H1 (cell line): ENCODE measurements around the gene RAPGEF1. TPM values are rescaled to one million over a fixed set of nuclear protein-coding genes. Genes with fewer than 3 reads are reported as not detected.
A peak's percentile ranks its signal among the peaks of the same experiment; 100 is the strongest.

Experiments used
- CTCF ChIA-PET: fragments of 300-600 bp; sonication (Branson Sonifier 250); formaldehyde crosslinking; loops from one replicate; lab custom pipeline; 2021; ENCODE audit not compliant: partially characterized antibody; lab: Charles Lee
- POLR2A ChIA-PET: fragments of 300-600 bp; sonication (Branson Sonifier 250); formaldehyde crosslinking; loops from one replicate; lab custom pipeline; 2021; ENCODE audit warnings: inconsistent platforms; ENCODE audit not compliant: partially characterized antibody; lab: Charles Lee
- DNase-seq, 2 experiments: peaks; one replicate each; pipeline versions ENCODE4 v3.0.0 to v3.0.0-alpha.2; 2010 to 2022; ENCODE audit warnings: low spot score in 2 of 2, low read depth in 1 of 2, mixed read lengths in 1 of 2
- FAIRE-seq: peaks from 2 replicates; lab custom pipeline; 2011; peaks lifted over from hg19 to GRCh38; lab: Jason Lieb, UNC
- H2AFZ ChIP-seq: 2 replicates; pipeline ENCODE4 v1.8.1; 2012; ENCODE audit warnings: low read length, inconsistent platforms
- H2AK5ac ChIP-seq: 2 replicates; pipeline ENCODE4 v1.6.1; 2013; ENCODE audit warnings: low read depth, low read length
- H2BK120ac ChIP-seq: replicated peaks from 2 replicates; pipeline ENCODE3; 2013; ENCODE audit warnings: low read depth, low read length, inconsistent platforms
- H2BK12ac ChIP-seq: 2 replicates; pipeline ENCODE4 v1.6.1; 2013; ENCODE audit warnings: low read depth, low read length
- H2BK15ac ChIP-seq: 2 replicates; pipeline ENCODE4 v1.6.1; 2013; ENCODE audit warnings: low read length
- H2BK20ac ChIP-seq: 2 replicates; pipeline ENCODE4 v1.6.1; 2013; ENCODE audit warnings: low read length
- H2BK5ac ChIP-seq: 2 replicates; pipeline ENCODE4 v1.6.1; 2013; ENCODE audit warnings: low read depth, low read length
- H3K14ac ChIP-seq: 2 replicates; pipeline ENCODE4 v1.6.1; 2013; ENCODE audit warnings: inconsistent platforms; ENCODE audit not compliant: insufficient read length
- H3K18ac ChIP-seq: 2 replicates; pipeline ENCODE4 v1.6.1; 2013; ENCODE audit warnings: low read length; ENCODE audit errors: extremely low read depth
- H3K23ac ChIP-seq: 2 replicates; pipeline ENCODE4 v1.6.1; 2013; ENCODE audit warnings: inconsistent platforms; ENCODE audit not compliant: insufficient read length
- H3K23me2 ChIP-seq: 2 replicates; pipeline ENCODE4 v1.6.1; 2013; ENCODE audit warnings: low read depth, low read length
- H3K27ac ChIP-seq: 2 replicates; pipeline ENCODE4 v1.6.1; 2011; ENCODE audit warnings: low read depth, low read length, inconsistent platforms
- H3K27me3 ChIP-seq, 4 experiments: replicated peaks in 1 of 4; 1 replicate in 1 of 4; 2 replicates in 3 of 4; pipeline versions ENCODE4 v1.6.1 to v1.8.1; 2011 to 2013; ENCODE audit warnings: low read length in 3 of 4, mild to moderate bottlenecking in 3 of 4, inconsistent platforms in 2 of 4, mixed read lengths in 2 of 4, moderate library complexity in 1 of 4; ENCODE audit not compliant: control insufficient read depth in 3 of 4, insufficient read depth in 3 of 4; ENCODE audit errors: extremely low read depth in 1 of 4
- H3K36me3 ChIP-seq, 4 experiments: 2 replicates each; pipeline versions ENCODE4 v1.6.1 to v1.8.1; 2011 to 2013; ENCODE audit warnings: mild to moderate bottlenecking in 4 of 4, low read length in 3 of 4, moderate library complexity in 2 of 4, control low read depth in 1 of 4, inconsistent platforms in 1 of 4; ENCODE audit not compliant: insufficient read depth in 4 of 4, control insufficient read depth in 2 of 4
- H3K4ac ChIP-seq: replicated peaks from 2 replicates; pipeline ENCODE3; 2013; ENCODE audit warnings: low read length, low read depth, mixed read lengths, inconsistent platforms; ENCODE audit not compliant: insufficient read length
- H3K4me1 ChIP-seq, 4 experiments: replicated peaks in 1 of 4; 1 replicate in 1 of 4; 2 replicates in 3 of 4; pipeline versions ENCODE4 v1.6.1 to v1.8.1; 2011 to 2013; ENCODE audit warnings: low read length in 3 of 4, inconsistent platforms in 2 of 4, mixed read lengths in 1 of 4; ENCODE audit not compliant: insufficient read depth in 4 of 4, control insufficient read depth in 3 of 4
- H3K4me2 ChIP-seq, 2 experiments: 2 replicates each; pipeline versions ENCODE4 v1.6.1 to v1.8.1; 2011 to 2013; ENCODE audit warnings: low read depth in 2 of 2, low read length in 2 of 2, control low read depth in 1 of 2, inconsistent platforms in 1 of 2, mild to moderate bottlenecking in 1 of 2; ENCODE audit not compliant: insufficient read depth in 1 of 2
- H3K4me3 ChIP-seq, 4 experiments: fragments of 200-600, 300-600 bp in 1 of 4; sonication (generic), shearing (Covaris generic), sonication (Bioruptor Twin) in 1 of 4; 2 replicates each; pipeline versions ENCODE4 v1.5.1 to v1.8.1; 2011 to 2016; ENCODE audit warnings: low read length in 4 of 4, low read depth in 3 of 4, control low read depth in 2 of 4, inconsistent platforms in 2 of 4, mild to moderate bottlenecking in 2 of 4, mixed read lengths in 1 of 4, moderate library complexity in 1 of 4; ENCODE audit not compliant: insufficient read depth in 2 of 4; ENCODE audit errors: extremely low read depth in 1 of 4
- H3K56ac ChIP-seq: replicated peaks from 2 replicates; pipeline ENCODE3; 2013; ENCODE audit warnings: low read depth, mild to moderate bottlenecking, mixed read lengths, low read length, inconsistent platforms; ENCODE audit not compliant: insufficient read length
- H3K79me1 ChIP-seq: 2 replicates; pipeline ENCODE4 v1.6.1; 2013; ENCODE audit warnings: low read depth, low read length, control low read depth
- H3K79me2 ChIP-seq, 2 experiments: 2 replicates each; pipeline versions ENCODE4 v1.6.1 to v1.8.1; 2012 to 2013; ENCODE audit warnings: low read length in 2 of 2, mild to moderate bottlenecking in 2 of 2, inconsistent platforms in 1 of 2; ENCODE audit not compliant: insufficient read depth in 2 of 2, control insufficient read depth in 1 of 2
- H3K9ac ChIP-seq, 4 experiments: replicated peaks in 1 of 4; 1 replicate in 1 of 4; 2 replicates in 3 of 4; pipeline versions ENCODE4 v1.6.1 to v1.8.1; 2011 to 2013; ENCODE audit warnings: low read depth in 3 of 4, low read length in 3 of 4, control low read depth in 2 of 4, mild to moderate bottlenecking in 2 of 4, moderate library complexity in 2 of 4, inconsistent platforms in 1 of 4; ENCODE audit errors: extremely low read depth in 1 of 4
- H3K9me3 ChIP-seq, 2 experiments: 2 replicates each; pipeline versions ENCODE4 v1.6.1 to v1.8.1; 2012 to 2013; ENCODE audit warnings: mild to moderate bottlenecking in 2 of 2, moderate library complexity in 2 of 2, control low read depth in 1 of 2, inconsistent platforms in 1 of 2, low read depth in 1 of 2, low read length in 1 of 2, mixed read lengths in 1 of 2; ENCODE audit not compliant: insufficient read depth in 2 of 2
- H4K20me1 ChIP-seq, 2 experiments: replicated peaks in 1 of 2; 2 replicates each; pipeline versions ENCODE3 to v1.8.1; 2011 to 2013; ENCODE audit warnings: inconsistent platforms in 2 of 2, low read length in 2 of 2, mild to moderate bottlenecking in 1 of 2; ENCODE audit not compliant: insufficient read depth in 2 of 2, control insufficient read depth in 1 of 2
- H4K5ac ChIP-seq: 2 replicates; pipeline ENCODE4 v1.6.1; 2013; ENCODE audit warnings: low read length, low read depth, mixed read lengths, inconsistent platforms; ENCODE audit not compliant: insufficient read length
- H4K8ac ChIP-seq: 2 replicates; pipeline ENCODE4 v1.8.0; 2013; ENCODE audit warnings: mild to moderate bottlenecking, moderate library complexity, low read length, inconsistent platforms; ENCODE audit not compliant: insufficient read depth; ENCODE audit errors: extremely low read depth
- H4K91ac ChIP-seq: replicated peaks from 2 replicates; pipeline ENCODE3; 2013; ENCODE audit warnings: low read length, mixed read lengths, inconsistent platforms; ENCODE audit not compliant: insufficient read length
- TAF7 ChIP-seq: optimal IDR thresholded peaks from 2 replicates; pipeline ENCODE3; 2011; ENCODE audit warnings: low read depth, mild to moderate bottlenecking, inconsistent platforms, low read length, moderate library complexity, borderline replicate concordance
- WGBS, 2 experiments: shearing (Covaris generic) in 1 of 2; methylation state at CpG; one replicate each; pipeline versions ENCODE4 v1.1.6 to v1.1.7; 2013 to 2015; ENCODE audit warnings: low lambda C conversion rate in 2 of 2, mixed read lengths in 2 of 2, inconsistent platforms in 1 of 2, low coverage in 1 of 2, missing lambda C conversion rate in 1 of 2; ENCODE audit not compliant: insufficient replicate concordance in 2 of 2, insufficient coverage in 1 of 2, insufficient read length in 1 of 2; ENCODE audit errors: extremely low coverage in 1 of 2, missing lambda C conversion rate in 1 of 2; 5-methylcytosine and 5-hydroxymethylcytosine counted together
- polyA plus RNA-seq, 7 experiments: library from polyadenylated mRNA; depleted of rRNA in 3 of 7; stranded (reverse) in 5 of 7; unstranded in 2 of 7; fragments of >200 nt in 5 of 7; fragments of 200-250 nt in 2 of 7; gene quantifications; 1 replicate in 5 of 7; 2 replicates in 1 of 7; 4 replicates in 1 of 7; pipeline versions ENCODE4 v1.2.1 to v1.2.3, GENCODE V29; 2011 to 2013; ENCODE audit warnings: missing spikeins in 2 of 7, mixed read lengths in 2 of 7
- total RNA-seq: library from RNA; stranded (reverse); fragmentation: NEBNext Ultra II Directional; extraction: Animal tissue kit (Norgen Biotek cat#: 25700); gene quantifications from 2 replicates; pipeline ENCODE4 v1.2.1, GENCODE V29; 2021
- TF ChIP-seq, protein P1 (sequence below): IDR thresholded peaks from 2 replicates; pipeline ENCODE4 v1.6.1; 2012; ENCODE audit warnings: low read length, inconsistent platforms

RAPGEF1 gene
- total and polyA plus RNA-seq, 2 of the 8 experiments (the other 6 are each of a cell fraction or from before 2014, with no cell fraction given) = 29.7 to 78.9 TPM

DNA sequence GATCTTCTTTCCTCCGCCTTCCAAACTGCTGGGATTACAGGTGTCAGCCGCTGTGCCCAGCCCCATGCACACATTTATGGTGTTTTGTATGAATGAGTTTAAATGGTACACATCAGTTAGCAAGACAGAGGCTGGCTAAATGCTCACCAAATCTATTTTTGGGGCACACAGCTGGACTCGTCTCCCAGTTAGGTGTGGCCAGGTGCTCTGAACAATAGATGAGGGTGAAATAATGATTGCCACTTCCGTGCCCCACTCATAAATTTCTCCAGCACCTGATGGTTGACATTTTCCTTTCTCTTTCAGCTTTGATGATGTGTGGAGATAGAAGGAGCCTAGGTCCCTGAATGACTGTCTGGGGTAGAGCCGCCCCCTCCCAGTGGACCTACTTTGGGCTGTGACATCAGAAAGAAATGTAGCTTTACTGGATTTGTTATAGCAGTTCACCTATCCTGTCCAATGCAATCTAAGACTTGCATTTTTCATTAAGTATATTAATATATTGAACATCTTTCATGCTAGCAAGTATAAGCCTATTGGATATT, 8.6 kb upstream of the RAPGEF1 start:
- DNase-seq = no peak
- H2AFZ ChIP-seq = no peak overlapping the region
- H4K91ac ChIP-seq = no peak overlapping the region

More for the DNA sequence above, 8.6 kb upstream of the RAPGEF1 start:
- FAIRE-seq = no peak
- H3K4me3 ChIP-seq = no peak overlapping the region
- H3K56ac ChIP-seq = no peak overlapping the region
- no peaks in the 10 kb centered on the region for H4K20me1 ChIP-seq
- H3K23ac ChIP-seq = no peak overlapping the region
- no peaks in the 10 kb centered on the region for H3K79me2 ChIP-seq
- no peaks in the 10 kb centered on the region for H3K9me3 ChIP-seq
- H2BK120ac ChIP-seq = no peak overlapping the region
- no peak overlapping the region for H3K18ac ChIP-seq
- no peak overlapping the region for H4K5ac ChIP-seq
- no peaks in the 10 kb centered on the region for H3K23me2 ChIP-seq
- no peak overlapping the region for H3K4me2 ChIP-seq
- ChIA-PET POLR2A (no interaction called here), CTCF (interaction anchor here (0.6 to 1.5 kb wide), 10 partner anchors 9 to 178 kb away, joined by 3 to 6 read pairs (median 4); partner anchors contain the start of gene RAPGEF1)
- H3K9ac ChIP-seq = no peak overlapping the region
- no peak overlapping the region for H2BK5ac ChIP-seq
- 84% methylated on average over 5 of the region's 5 CpGs; no CpG with 5 or more reads in 1 of the 2 experiments for WGBS, 2 experiments
- no peaks in the 10 kb centered on the region for H3K36me3 ChIP-seq
- no peaks in the 10 kb centered on the region for H3K79me1 ChIP-seq
- H3K27ac ChIP-seq = no peak overlapping the region
- H3K27me3 ChIP-seq = no peaks in the 10 kb centered on the region
- no peak overlapping the region for H3K14ac ChIP-seq
- no peaks in the 10 kb centered on the region for H3K4me1 ChIP-seq
- no peak overlapping the region for H2BK12ac ChIP-seq
- no peak overlapping the region for H4K8ac ChIP-seq
- H3K4ac ChIP-seq = no peak overlapping the region
- peak overlapping the region; percentile 75; the same call in 1 of the 2 replicates for H2AK5ac ChIP-seq
- H2BK15ac ChIP-seq = no peak overlapping the region
- TF ChIP-seq, protein P1, sequence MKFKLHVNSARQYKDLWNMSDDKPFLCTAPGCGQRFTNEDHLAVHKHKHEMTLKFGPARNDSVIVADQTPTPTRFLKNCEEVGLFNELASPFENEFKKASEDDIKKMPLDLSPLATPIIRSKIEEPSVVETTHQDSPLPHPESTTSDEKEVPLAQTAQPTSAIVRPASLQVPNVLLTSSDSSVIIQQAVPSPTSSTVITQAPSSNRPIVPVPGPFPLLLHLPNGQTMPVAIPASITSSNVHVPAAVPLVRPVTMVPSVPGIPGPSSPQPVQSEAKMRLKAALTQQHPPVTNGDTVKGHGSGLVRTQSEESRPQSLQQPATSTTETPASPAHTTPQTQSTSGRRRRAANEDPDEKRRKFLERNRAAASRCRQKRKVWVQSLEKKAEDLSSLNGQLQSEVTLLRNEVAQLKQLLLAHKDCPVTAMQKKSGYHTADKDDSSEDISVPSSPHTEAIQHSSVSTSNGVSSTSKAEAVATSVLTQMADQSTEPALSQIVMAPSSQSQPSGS = no peak
- TF ChIP-seq TAF7 = no peak
- TF ChIP-seq, all 59 proteins: peak for 0
- H2BK20ac ChIP-seq = no peak overlapping the region
